Umbilical cord (tissue), 2 donors: ENCODE measurements around the gene RAI1. TPM values are rescaled to one million over a fixed set of nuclear protein-coding genes. Genes with fewer than 3 reads are reported as not detected.

Experiments used
- DNase-seq: peaks from one replicate; pipeline ENCODE4 v3.0.0-alpha.2; 2015; ENCODE audit warnings: low spot score
- total RNA-seq: library from RNA; depleted of rRNA; stranded (reverse); fragments of >200 nt; gene quantifications from one replicate; pipeline ENCODE4 v1.2.3, GENCODE V29; 2014; ENCODE audit warnings: low replicate concordance; ENCODE audit not compliant: insufficient read depth

The RAI1 gene
- total RNA-seq, 1 donor from 2014 or later, result 6.3 TPM

- no peak for DNase-seq
Measured at GRCh38 chr17:17718251-17718650, 37.0 kb downstream of the RAI1 start.

- DNase-seq, result no peak
Measured at GRCh38 chr17:17719199-17719940, 38.1 kb downstream of the RAI1 start.

GRCh38 chr17:17719966-17720543 lies 38.8 kb downstream of the RAI1 start:
- no peak for DNase-seq

- no peak for DNase-seq
Measured at GRCh38 chr17:17721140-17721668, 39.9 kb downstream of the RAI1 start.

GRCh38 chr17:17722081-17722905 lies 41.0 kb downstream of the RAI1 start:
- DNase-seq, result peak; percentile 79

GRCh38 chr17:17722906-17723353 lies 41.7 kb downstream of the RAI1 start:
- no peak for DNase-seq

- peak; percentile 89 for DNase-seq
Measured at GRCh38 chr17:17723354-17724261, 42.4 kb downstream of the RAI1 start.

- peak; percentile 65 for DNase-seq
Measured at GRCh38 chr17:17724307-17725010, 43.2 kb downstream of the RAI1 start.

GRCh38 chr17:17725011-17725751 lies 43.9 kb downstream of the RAI1 start:
- DNase-seq, result no peak

- DNase-seq, result no peak
Measured at GRCh38 chr17:17725752-17726457, 44.6 kb downstream of the RAI1 start.

- DNase-seq, result no peak
Measured at GRCh38 chr17:17726458-17727060, 45.3 kb downstream of the RAI1 start.

- no peak for DNase-seq
Measured at GRCh38 chr17:17727111-17727659, 45.9 kb downstream of the RAI1 start.

GRCh38 chr17:17728146-17728545 lies 46.9 kb downstream of the RAI1 start:
- DNase-seq, result no peak

- no peak for DNase-seq
Measured at GRCh38 chr17:17728550-17729251, 47.4 kb downstream of the RAI1 start.

- DNase-seq, result no peak
Measured at GRCh38 chr17:17729620-17730249, 48.5 kb downstream of the RAI1 start.

- no peak for DNase-seq
Measured at GRCh38 chr17:17730250-17730935, 49.1 kb downstream of the RAI1 start.

- DNase-seq, result no peak
Measured at GRCh38 chr17:17732444-17732843, 51.2 kb downstream of the RAI1 start.
